NCI-H82 treated with DMSO at 0.1 percent for 48 hours (cell line): Measurements from ENCODE around the gene MATK.

Experiments used
- DNase-seq: peaks from one replicate; lab custom pipeline; 2025; ENCODE audit not compliant: unreplicated experiment; lab: John Stamatoyannopoulos, UW

The MATK gene

GRCh38 chr19:3753631-3754410, 32.4 kb downstream of the MATK start:
- no peak for DNase-seq

GRCh38 chr19:3752492-3752891, 33.7 kb downstream of the MATK start:
- no peak for DNase-seq

- DNase-seq: no peak
Observed at GRCh38 chr19:3751236-3751635, 34.9 kb downstream of the MATK start.

DNA sequence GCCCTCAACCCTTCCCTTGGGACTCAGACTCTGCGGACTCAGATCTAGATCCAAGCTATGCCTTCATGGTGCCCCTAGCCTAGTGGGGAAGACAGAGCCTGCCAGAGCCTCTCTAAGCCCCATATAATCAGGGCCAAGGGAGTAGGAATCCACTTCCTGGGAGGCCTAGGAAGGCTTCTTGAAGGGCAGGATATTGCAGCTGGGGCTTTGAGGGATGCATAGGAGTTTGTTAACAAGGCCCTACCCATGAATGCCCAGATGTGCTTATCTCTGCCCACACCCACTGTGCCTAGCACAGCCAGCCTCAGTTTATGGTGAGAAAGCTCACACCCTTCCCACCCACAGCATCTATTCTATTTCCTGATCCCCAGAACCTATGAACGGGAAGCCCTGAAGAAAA, 36.0 kb downstream of the MATK start:
- DNase-seq: no peak

- DNase-seq: no peak
Observed at GRCh38 chr19:3748965-3749364, 37.2 kb downstream of the MATK start.

DNA sequence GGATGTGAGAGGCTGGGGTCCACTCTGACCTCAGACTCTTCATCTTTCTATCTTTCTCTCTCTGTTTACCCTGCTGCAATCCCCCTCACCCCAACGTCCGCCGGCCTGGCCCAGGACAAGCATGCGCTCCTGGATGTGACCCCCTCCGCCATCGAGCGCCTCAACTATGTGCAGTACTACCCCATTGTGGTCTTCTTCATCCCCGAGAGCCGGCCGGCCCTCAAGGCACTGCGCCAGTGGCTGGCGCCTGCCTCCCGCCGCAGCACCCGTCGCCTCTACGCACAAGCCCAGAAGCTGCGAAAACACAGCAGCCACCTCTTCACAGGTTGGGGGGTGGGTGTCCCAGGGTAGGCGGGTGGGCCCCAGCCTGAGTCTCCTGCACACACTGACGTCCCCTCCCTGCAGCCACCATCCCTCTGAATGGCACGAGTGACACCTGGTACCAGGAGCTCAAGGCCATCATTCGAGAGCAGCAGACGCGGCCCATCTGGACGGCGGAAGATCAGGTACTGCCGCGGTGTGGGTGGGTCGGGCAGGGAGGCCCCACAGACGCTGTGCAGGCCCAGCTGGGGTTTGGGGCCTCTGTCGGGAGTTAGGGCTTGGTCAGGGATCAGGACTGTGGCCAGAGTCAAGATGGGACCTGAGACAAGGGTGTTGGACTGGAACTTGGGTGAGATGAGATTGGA, 39.7 kb downstream of the MATK start:
- DNase-seq: no peak

DNA sequence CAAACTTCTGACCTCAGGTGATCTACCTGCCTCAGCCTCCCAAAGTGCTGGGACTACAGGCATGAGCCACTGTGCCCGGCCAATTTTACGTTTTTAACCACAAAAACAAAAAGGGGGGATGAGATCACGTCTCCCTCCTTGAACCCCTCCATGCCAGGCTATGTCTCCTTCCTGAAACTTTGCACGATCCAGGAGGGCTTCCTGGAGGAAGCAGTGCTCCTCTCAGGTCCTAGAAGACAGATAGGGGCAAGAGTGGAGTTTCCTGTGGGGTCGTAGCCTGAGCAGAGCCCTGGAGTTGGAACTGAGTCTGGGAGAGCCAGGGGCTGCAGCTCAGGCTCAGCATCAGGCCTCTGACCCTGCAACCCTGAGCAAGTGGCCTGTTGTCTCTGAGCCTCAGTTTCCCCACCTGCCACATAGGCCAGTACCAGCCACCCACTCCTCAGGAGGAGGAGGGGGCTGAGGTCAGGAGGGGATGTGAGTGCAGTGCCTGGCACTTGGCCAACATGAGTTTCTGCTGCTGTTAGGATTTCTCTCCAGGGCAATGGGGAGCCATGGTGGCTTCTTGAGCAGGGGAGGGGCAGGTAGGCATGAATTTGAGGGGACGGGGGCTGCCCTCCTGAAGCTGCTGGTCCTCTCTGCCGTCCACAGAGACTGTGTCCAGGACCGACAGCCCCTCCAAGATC, 40.7 kb downstream of the MATK start:
- no peak for DNase-seq

DNA sequence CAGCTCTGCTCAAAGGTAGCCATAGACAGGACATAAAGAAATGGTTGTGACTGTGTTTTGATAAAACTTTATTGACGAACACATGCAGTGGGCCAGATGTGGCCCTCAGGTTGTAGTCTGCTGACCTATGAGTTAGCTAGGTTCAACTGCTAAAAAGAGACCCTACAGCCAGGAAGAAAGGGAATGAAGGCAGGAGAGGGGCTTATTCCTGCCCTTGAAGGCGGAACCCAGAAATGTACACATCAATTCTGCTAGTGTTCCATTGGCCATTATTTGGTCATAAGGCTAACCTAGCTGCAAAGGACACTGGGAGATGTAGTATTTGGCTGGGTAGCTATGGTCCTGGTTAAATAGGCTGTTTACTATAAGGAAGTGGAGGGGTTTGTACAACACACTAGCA, 42.7 kb downstream of the MATK start:
- DNase-seq: no peak

DNA sequence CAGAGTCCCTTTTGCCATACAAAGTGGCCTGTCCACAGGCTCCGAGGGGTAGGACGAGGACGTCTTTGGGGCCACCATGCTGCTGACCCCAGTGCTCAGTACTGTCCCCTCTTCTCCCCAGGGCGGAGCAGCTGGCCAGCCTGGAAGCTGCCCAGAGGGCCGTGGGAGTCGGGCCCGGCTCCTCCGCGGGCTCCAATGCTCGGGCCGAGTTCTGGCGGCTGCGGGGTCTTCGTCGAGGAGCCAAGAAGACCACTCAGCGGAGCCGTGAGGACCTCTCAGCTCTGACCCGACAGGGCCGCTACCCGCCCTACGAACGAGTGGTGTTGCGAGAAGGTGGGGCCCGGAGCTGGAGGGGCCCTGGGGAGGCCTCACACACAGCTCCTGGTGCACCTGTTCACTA, 45.8 kb downstream of the MATK start:
- DNase-seq: no peak

GRCh38 chr19:3738477-3739220, 47.5 kb downstream of the MATK start:
- DNase-seq: no peak

GRCh38 chr19:3737487-3738205, 48.5 kb downstream of the MATK start:
- no peak for DNase-seq

DNA sequence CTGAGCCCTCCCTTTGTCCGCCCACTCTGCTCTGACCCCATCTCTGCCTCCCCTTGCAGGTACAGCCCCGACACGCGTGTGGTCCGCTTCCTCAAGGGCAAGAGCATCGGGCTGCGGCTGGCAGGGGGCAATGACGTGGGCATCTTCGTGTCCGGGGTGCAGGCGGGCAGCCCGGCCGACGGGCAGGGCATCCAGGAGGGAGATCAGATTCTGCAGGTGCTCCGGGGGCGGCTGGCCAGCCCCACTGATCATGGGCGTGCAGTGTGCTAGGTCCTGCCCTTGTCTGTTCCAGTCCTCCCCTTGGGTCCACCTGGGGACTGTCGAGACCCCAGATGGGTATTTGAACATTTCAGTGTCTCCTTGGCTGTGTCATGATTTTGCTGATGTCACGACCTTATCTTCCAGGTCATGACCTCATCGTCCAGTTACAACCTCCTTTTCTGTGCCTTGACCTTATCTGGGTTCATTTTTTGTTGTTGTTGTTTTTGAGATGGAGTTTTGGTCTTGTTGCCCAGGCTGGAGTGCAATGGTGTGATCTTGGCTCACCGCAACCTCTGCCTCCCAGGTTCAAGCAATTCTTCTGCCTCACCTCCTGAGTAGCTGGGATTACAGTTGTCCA, 50.0 kb downstream of the MATK start:
- DNase-seq: no peak

GRCh38 chr19:3734310-3734600, 51.9 kb downstream of the MATK start:
- no peak for DNase-seq

DNA sequence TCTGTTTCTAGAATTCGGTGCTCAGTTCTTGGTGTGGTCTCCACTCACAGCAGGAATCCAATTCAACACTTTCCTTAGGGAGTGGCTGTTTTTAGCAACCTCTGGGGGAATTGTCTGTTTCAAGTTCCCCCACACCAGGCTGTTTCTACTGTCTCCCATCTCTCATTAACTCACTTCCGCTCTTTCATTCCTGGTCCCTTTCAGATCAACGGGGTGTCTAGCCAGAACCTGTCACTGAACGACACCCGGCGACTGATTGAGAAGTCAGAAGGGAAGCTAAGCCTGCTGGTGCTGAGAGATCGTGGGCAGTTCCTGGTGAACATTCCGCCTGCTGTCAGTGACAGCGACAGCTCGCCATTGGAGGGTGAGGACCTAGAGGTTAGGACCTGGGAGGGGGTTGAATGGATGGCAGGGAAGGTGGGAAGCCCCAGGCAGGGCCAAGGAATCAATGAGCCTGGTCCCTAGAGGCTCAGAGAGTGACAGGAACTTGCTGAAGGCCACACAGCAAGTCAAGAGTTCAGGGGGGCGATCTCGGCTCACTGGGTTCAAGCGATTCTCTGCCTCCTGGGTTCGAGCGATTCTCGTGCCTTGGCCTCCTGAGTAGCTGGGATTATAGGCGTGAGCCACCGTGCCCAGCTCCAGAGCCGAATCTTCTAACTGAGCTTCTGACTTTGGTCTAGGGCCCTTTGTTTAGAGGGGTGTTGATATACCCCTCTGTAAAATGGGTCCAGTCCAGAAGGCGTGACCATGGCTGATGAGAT, 52.5 kb downstream of the MATK start:
- no peak for DNase-seq

DNA sequence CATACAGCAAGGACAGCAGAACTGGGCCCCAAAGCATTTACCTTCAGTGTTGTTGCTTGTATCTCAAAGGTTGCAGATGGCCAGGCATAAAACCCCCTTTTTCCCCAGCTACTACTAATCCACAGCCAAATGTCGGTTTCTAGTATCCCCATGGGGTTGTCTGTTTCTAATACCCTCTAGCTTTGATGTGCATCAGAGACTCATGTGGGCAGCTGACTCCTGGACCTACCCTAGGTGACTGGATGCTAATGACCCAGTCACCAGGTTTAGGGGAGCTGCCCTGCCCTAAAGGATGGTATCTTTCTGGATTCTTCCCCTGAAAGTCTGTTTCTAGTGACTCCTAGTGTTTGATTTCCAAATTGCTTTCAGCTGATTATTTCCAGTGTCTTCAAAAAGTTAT, 54.1 kb downstream of the MATK start:
- DNase-seq: no peak

- no peak for DNase-seq
Observed at GRCh38 chr19:3730457-3730958, 55.7 kb downstream of the MATK start.
